Testis (tissue), 3 donors: ENCODE measurements around the gene HOXA2. TPM values are rescaled to one million over a fixed set of nuclear protein-coding genes. Genes with fewer than 3 reads are reported as not detected.

Experiments
- DNase-seq: peaks from one replicate; pipeline ENCODE4 v3.0.0-alpha.2; 2019
- H3K27ac ChIP-seq, 2 donors: fragments of 200-600 bp; sonication (generic); one replicate each; pipeline ENCODE4 v1.5.1; 2019
- H3K27me3 ChIP-seq: fragments of 200-600 bp; sonication (generic); one replicate; pipeline ENCODE4 v1.5.1; 2019
- H3K36me3 ChIP-seq: fragments of 200-600 bp; sonication (generic); one replicate; pipeline ENCODE4 v1.5.1; 2017; ENCODE audit warnings: low read depth; ENCODE audit errors: missing control alignments
- H3K4me1 ChIP-seq: fragments of 200-600 bp; sonication (generic); one replicate; pipeline ENCODE4 v1.5.1; 2019
- H3K4me3 ChIP-seq, 2 donors: fragments of 200-600 bp; sonication (generic); one replicate each; pipeline ENCODE4 v1.5.1; 2017 to 2019
- H3K9me3 ChIP-seq: fragments of 200-600 bp; sonication (generic); one replicate; pipeline ENCODE4 v1.5.1; 2017
- CTCF ChIP-seq, 3 experiments: fragments of 450-650 bp in 2 of 3; fragments of 200-600 bp in 1 of 3; sonication (generic) in 1 of 3; IDR thresholded peaks; one replicate each; pipeline ENCODE4 v1.5.1; 2016 to 2019; ENCODE audit warnings: antibody characterized with exemption in 3 of 3, mild to moderate bottlenecking in 2 of 3, moderate library complexity in 1 of 3
- POLR2A ChIP-seq: fragments of 450-650 bp; IDR thresholded peaks from one replicate; pipeline ENCODE4 v1.6.1; 2017; ENCODE audit warnings: antibody characterized with exemption, mild to moderate bottlenecking, moderate library complexity
- WGBS, 2 donors: methylation state at CpG; one replicate each; pipeline ENCODE4 v1.1.5; 2018; 5-methylcytosine and 5-hydroxymethylcytosine counted together
- intact Hi-C: fragments of 100-400 bp; cut with DNase I; formaldehyde crosslinking; loops from one replicate; pipeline ENCODE4 v1.15.1; 2023; ENCODE audit warnings: low total_unique reads
- polyA plus RNA-seq: library from polyadenylated mRNA; stranded (reverse); fragments of 350-450 nt; fragmentation: Illumina TruSeq; extraction: RNeasy Lipid Tissue Mini Kit (QIAGEN cat#74804); gene quantifications from one replicate; pipeline ENCODE4 v1.2.3, GENCODE V29; 2014; ENCODE audit warnings: low read depth, low replicate concordance; ENCODE audit not compliant: insufficient read depth
- total RNA-seq, 2 donors: library from RNA; depleted of rRNA; stranded (reverse); fragments of >200 nt; gene quantifications; one replicate each; pipeline ENCODE4 v1.2.3, GENCODE V29; 2016

Gene HOXA2
- total and polyA plus RNA-seq, 3 donors from 2014 or later = 0.31 to 0.32 TPM; not detected in 1

GRCh38 chr7:27105301-27106031 is 3.0 kb upstream of the HOXA2 start:
- DNase-seq = no peak
- H3K36me3 ChIP-seq = no peaks in the 10 kb centered on the region
- WGBS, 2 donors = 34 to 46% methylated on average over 13 of the region's 13 CpGs
- intact Hi-C loops = no loop called here
- no peak overlapping the region for H3K4me3 ChIP-seq
- no peaks in the 10 kb centered on the region for H3K27me3 ChIP-seq
- no peak for TF ChIP-seq POLR2A
- no peak for TF ChIP-seq CTCF (IDR thresholded peaks at IDR 0.05)
- no peaks in the 10 kb centered on the region for H3K4me1 ChIP-seq
- no peak overlapping the region for H3K27ac ChIP-seq
- no peaks in the 10 kb centered on the region for H3K9me3 ChIP-seq

- Histone ChIP-seq H3K27me3 (no peaks in the 10 kb centered on the region), H3K4me3 (no peak overlapping the region), H3K9me3 (no peaks in the 10 kb centered on the region), H3K36me3 (no peaks in the 10 kb centered on the region), H3K4me1 (no peaks in the 10 kb centered on the region), H3K27ac (no peak overlapping the region)
- 17 to 23% methylated on average over 13 of the region's 13 CpGs for WGBS, 2 donors
- DNase-seq = no peak
- TF ChIP-seq POLR2A (no peak), CTCF (IDR thresholded peaks at IDR 0.05) (no peak)
- intact Hi-C loops = no loop called here
These were observed 2.0 kb upstream of the HOXA2 start for GRCh38 chr7:27104341-27105058.

- H3K27ac ChIP-seq = no peak overlapping the region
These were observed 1.2 kb upstream of the HOXA2 start for GRCh38 chr7:27103489-27104226.

GRCh38 chr7:27101957-27102580 is 414 bp downstream of the HOXA2 start:
- Histone ChIP-seq H3K4me1 (no peaks in the 10 kb centered on the region), H3K9me3 (no peaks in the 10 kb centered on the region), H3K27ac (no peak overlapping the region), H3K27me3 (no peaks in the 10 kb centered on the region), H3K4me3 (no peak overlapping the region), H3K36me3 (no peaks in the 10 kb centered on the region)
- TF ChIP-seq CTCF (IDR thresholded peaks at IDR 0.05) = no peak
- TF ChIP-seq POLR2A = no peak
- WGBS, 2 donors = 5% methylated on average over 19 to 36 of the region's 39 CpGs
- DNase-seq = no peak
- intact Hi-C loops = no loop called here

More at GRCh38 chr7:27103489-27104226, 1.2 kb upstream of the HOXA2 start:
- H3K36me3 ChIP-seq = no peaks in the 10 kb centered on the region
- H3K4me1 ChIP-seq = no peaks in the 10 kb centered on the region
- no peak for TF ChIP-seq CTCF (IDR thresholded peaks at IDR 0.05)
- no peak for TF ChIP-seq POLR2A
- no peaks in the 10 kb centered on the region for H3K9me3 ChIP-seq
- intact Hi-C loops = no loop called here
- WGBS, 2 donors = 10 to 13% methylated on average over 32 to 35 of the region's 35 CpGs
- no peaks in the 10 kb centered on the region for H3K27me3 ChIP-seq
- no peak for DNase-seq
- H3K4me3 ChIP-seq = no peak overlapping the region
